B cell (primary cell): Measurements from ENCODE around the gene BCO1. TPM values are rescaled to one million over a fixed set of nuclear protein-coding genes. Genes with fewer than 3 reads are reported as not detected.

Experiments used
- ATAC-seq: fragments of 200-7000 bp; cut with Tn5 transposase; one replicate; pipeline ENCODE4 v1.10.0; 2021; ENCODE audit warnings: low read depth, mild to moderate bottlenecking, moderate number of reproducible peaks, moderate library complexity
- CTCF ChIA-PET: fragments of 350-600 bp; sonication (Branson Sonifier 250); formaldehyde crosslinking; loops from one replicate; lab custom pipeline; 2021; ENCODE audit warnings: antibody characterized with exemption, inconsistent platforms; lab: Charles Lee
- POLR2A ChIA-PET: fragments of 350-600 bp; sonication (Branson Sonifier 250); formaldehyde crosslinking; loops from one replicate; lab custom pipeline; 2021; ENCODE audit warnings: antibody characterized with exemption; lab: Charles Lee
- DNase-seq: peaks from one replicate; pipeline ENCODE4 v3.0.0; 2013
- H2AFZ ChIP-seq: 2 replicates; pipeline ENCODE4 v1.6.1; 2012; ENCODE audit warnings: mild to moderate bottlenecking, low read depth, low read length; ENCODE audit not compliant: insufficient read depth, poor library complexity, severe bottlenecking
- H3K27ac ChIP-seq, 2 donors: 1 replicate in 1 of 2; 2 replicates in 1 of 2; pipeline ENCODE4 v1.5.1; 2012 to 2013; ENCODE audit warnings: low read length in 2 of 2, mild to moderate bottlenecking in 2 of 2, moderate library complexity in 1 of 2
- H3K27me3 ChIP-seq, 4 experiments: fragments of 200-600 bp in 1 of 4; sonication (generic) in 1 of 4; replicated peaks in 1 of 4; 1 replicate in 2 of 4; 2 replicates in 2 of 4; pipeline versions ENCODE4 v1.6.1 to v1.7.0; 2013 to 2016; ENCODE audit warnings: low read length in 3 of 4, mild to moderate bottlenecking in 2 of 4, mixed read lengths in 1 of 4, moderate library complexity in 1 of 4; ENCODE audit not compliant: insufficient read depth in 4 of 4, control insufficient read depth in 3 of 4; ENCODE audit errors: control extremely low read depth in 1 of 4
- H3K36me3 ChIP-seq, 2 experiments: replicated peaks in 1 of 2; 1 replicate in 1 of 2; 2 replicates in 1 of 2; pipeline versions ENCODE4 v1.6.1 to v1.7.1; 2013; ENCODE audit warnings: low read length in 1 of 2; ENCODE audit not compliant: insufficient read depth in 2 of 2, control insufficient read depth in 1 of 2; ENCODE audit errors: control extremely low read depth in 1 of 2, extremely low read depth in 1 of 2
- H3K4me1 ChIP-seq, 2 donors: fragments of 200-600 bp in 1 of 2; sonication (generic) in 1 of 2; 1 replicate in 1 of 2; 2 replicates in 1 of 2; pipeline versions ENCODE4 v1.5.1 to v1.6.1; 2013 to 2017; ENCODE audit warnings: low read length in 2 of 2; ENCODE audit not compliant: control insufficient read depth in 2 of 2, insufficient read depth in 2 of 2
- H3K4me2 ChIP-seq: replicated peaks from 2 replicates; pipeline ENCODE3; 2012; ENCODE audit warnings: mild to moderate bottlenecking, low read depth, low read length; ENCODE audit not compliant: poor library complexity, severe bottlenecking
- H3K4me3 ChIP-seq, 5 experiments: fragments of 200-600 bp in 1 of 5; sonication (generic) in 1 of 5; 1 replicate in 3 of 5; 2 replicates in 2 of 5; pipeline versions ENCODE4 v1.5.1 to v1.7.0; 2011 to 2016; ENCODE audit warnings: low read length in 4 of 5, mild to moderate bottlenecking in 4 of 5, low read depth in 2 of 5, control low read depth in 1 of 5, moderate library complexity in 1 of 5; ENCODE audit not compliant: insufficient read depth in 1 of 5; ENCODE audit errors: control extremely low read depth in 1 of 5, extremely low read depth in 1 of 5
- H3K79me2 ChIP-seq: fragments of 200-600 bp; sonication (generic); one replicate; pipeline ENCODE4 v1.6.0; 2016; ENCODE audit warnings: low read length; ENCODE audit not compliant: control insufficient read depth, insufficient read depth
- H3K9ac ChIP-seq: fragments of 200-600 bp; sonication (generic); 2 replicates; pipeline ENCODE4 v1.6.1; 2017; ENCODE audit warnings: mild to moderate bottlenecking, low read length, moderate library complexity
- H3K9me3 ChIP-seq, 3 donors: one replicate each; pipeline versions ENCODE4 v1.6.1 to v1.7.1; 2013; ENCODE audit warnings: low read length in 2 of 3; ENCODE audit not compliant: control insufficient read depth in 2 of 3, insufficient read depth in 1 of 3; ENCODE audit errors: control extremely low read depth in 1 of 3
- H4K20me1 ChIP-seq: 2 replicates; pipeline ENCODE4 v1.6.0; 2012; ENCODE audit warnings: mild to moderate bottlenecking, low read length; ENCODE audit not compliant: insufficient read depth, control insufficient read depth, poor library complexity, severe bottlenecking
- H3K27ac Mint-ChIP-seq: one replicate; pipeline ENCODE4 v1.8.0; 2021; ENCODE audit warnings: mixed read lengths
- H3K27me3 Mint-ChIP-seq: one replicate; pipeline ENCODE4 v1.8.0; 2021; ENCODE audit warnings: mixed read lengths
- H3K4me1 Mint-ChIP-seq: one replicate; pipeline ENCODE4 v1.8.0; 2021; ENCODE audit warnings: mixed read lengths
- H3K4me3 Mint-ChIP-seq: one replicate; pipeline ENCODE4 v1.8.0; 2021; ENCODE audit warnings: mixed read lengths
- H3K9me3 Mint-ChIP-seq: one replicate; pipeline ENCODE4 v1.8.0; 2022; ENCODE audit warnings: mixed read lengths; ENCODE audit not compliant: insufficient read depth
- EZH2 ChIP-seq: IDR thresholded peaks from 2 replicates; pipeline ENCODE4 v1.6.1; 2012; ENCODE audit warnings: borderline replicate concordance, low read depth, mild to moderate bottlenecking, moderate library complexity, low read length; ENCODE audit not compliant: insufficient read depth, poor library complexity, severe bottlenecking
- WGBS: methylation state at CpG from one replicate; pipeline ENCODE4 v1.1.5; 2013; ENCODE audit warnings: missing lambda C conversion rate; ENCODE audit not compliant: insufficient coverage; 5-methylcytosine and 5-hydroxymethylcytosine counted together
- intact Hi-C: fragments of 100-400 bp; cut with micrococcal nuclease; formaldehyde crosslinking; loops from one replicate; pipeline ENCODE4 v1.10.0; 2022
- polyA plus RNA-seq: library from polyadenylated mRNA; depleted of rRNA; stranded (reverse); fragments of >200 nt; gene quantifications from 2 replicates; pipeline ENCODE4 v1.2.3, GENCODE V29; 2012
- total RNA-seq, 2 donors: library from RNA; stranded (reverse); fragments of 120-200 nt in 1 of 2; gene quantifications; 1 replicate in 1 of 2; 2 replicates in 1 of 2; pipeline versions ENCODE4 v1.2.3 to v1.2.4, GENCODE V29; 2013 to 2022
- TF ChIP-seq, protein P1 (sequence below): fragments of 200-600 bp; IDR thresholded peaks from one replicate; pipeline ENCODE4 v1.8.0; 2022; ENCODE audit warnings: antibody characterized with exemption, mild to moderate bottlenecking

BCO1 gene
- total and polyA plus RNA-seq, 2 donors (not counting 1 experiment from before 2014, with no cell fraction given) = not detected

DNA sequence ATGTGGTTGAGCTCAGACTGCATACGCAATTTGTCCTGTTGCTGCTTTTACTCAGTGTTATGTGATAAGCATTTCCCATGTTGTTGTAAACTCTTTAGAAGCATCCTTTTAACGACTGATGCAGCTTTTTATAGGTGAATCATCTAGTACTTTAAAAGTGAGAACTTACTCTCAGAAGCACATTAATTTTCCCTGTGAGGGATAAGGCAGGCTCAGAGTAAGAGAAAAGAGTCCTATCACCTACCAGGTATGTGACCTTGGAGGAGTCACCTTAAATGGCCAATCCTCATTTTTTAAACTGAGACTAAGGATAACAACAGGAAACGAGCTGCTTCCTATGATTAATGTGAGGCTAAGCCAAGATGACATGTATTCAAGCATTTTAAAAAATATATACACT, 41.9 kb downstream of the BCO1 start:
- H3K9me3 ChIP-seq = no peaks in the 10 kb centered on the region
- CTCF ChIA-PET = interaction anchor here (1.1 kb wide), 1 partner anchor 34 kb away, joined by 3 read pairs; the partner anchor contains the start of gene GAN
- WGBS = no CpG with 5 or more reads among the region's 3 CpGs
- H3K36me3 ChIP-seq = no peaks in the 10 kb centered on the region
- H3K27me3 ChIP-seq = no peaks in the 10 kb centered on the region
- H3K4me1 ChIP-seq = no peaks in the 10 kb centered on the region
- ATAC-seq = no peak
- no peak for TF ChIP-seq EZH2
- TF ChIP-seq, protein P1, sequence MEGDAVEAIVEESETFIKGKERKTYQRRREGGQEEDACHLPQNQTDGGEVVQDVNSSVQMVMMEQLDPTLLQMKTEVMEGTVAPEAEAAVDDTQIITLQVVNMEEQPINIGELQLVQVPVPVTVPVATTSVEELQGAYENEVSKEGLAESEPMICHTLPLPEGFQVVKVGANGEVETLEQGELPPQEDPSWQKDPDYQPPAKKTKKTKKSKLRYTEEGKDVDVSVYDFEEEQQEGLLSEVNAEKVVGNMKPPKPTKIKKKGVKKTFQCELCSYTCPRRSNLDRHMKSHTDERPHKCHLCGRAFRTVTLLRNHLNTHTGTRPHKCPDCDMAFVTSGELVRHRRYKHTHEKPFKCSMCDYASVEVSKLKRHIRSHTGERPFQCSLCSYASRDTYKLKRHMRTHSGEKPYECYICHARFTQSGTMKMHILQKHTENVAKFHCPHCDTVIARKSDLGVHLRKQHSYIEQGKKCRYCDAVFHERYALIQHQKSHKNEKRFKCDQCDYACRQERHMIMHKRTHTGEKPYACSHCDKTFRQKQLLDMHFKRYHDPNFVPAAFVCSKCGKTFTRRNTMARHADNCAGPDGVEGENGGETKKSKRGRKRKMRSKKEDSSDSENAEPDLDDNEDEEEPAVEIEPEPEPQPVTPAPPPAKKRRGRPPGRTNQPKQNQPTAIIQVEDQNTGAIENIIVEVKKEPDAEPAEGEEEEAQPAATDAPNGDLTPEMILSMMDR = no peak
- no peak overlapping the region for H3K27ac ChIP-seq
- Mint-ChIP-seq H3K27me3 (peaks cover 5% of the 10 kb centered on the region), H3K9me3 (no peaks in the 10 kb centered on the region), H3K27ac (no peak overlapping the region), H3K4me3 (no peak overlapping the region), H3K4me1 (no peaks in the 10 kb centered on the region)
- no peak for DNase-seq
- no peaks in the 10 kb centered on the region for H3K79me2 ChIP-seq
- no peak overlapping the region for H3K4me3 ChIP-seq
- intact Hi-C loops = no loop called here
- H2AFZ ChIP-seq = no peak overlapping the region
- H4K20me1 ChIP-seq = no peaks in the 10 kb centered on the region
- H3K9ac ChIP-seq = no peak overlapping the region
- POLR2A ChIA-PET = no interaction called here
- H3K4me2 ChIP-seq = no peak overlapping the region

DNA sequence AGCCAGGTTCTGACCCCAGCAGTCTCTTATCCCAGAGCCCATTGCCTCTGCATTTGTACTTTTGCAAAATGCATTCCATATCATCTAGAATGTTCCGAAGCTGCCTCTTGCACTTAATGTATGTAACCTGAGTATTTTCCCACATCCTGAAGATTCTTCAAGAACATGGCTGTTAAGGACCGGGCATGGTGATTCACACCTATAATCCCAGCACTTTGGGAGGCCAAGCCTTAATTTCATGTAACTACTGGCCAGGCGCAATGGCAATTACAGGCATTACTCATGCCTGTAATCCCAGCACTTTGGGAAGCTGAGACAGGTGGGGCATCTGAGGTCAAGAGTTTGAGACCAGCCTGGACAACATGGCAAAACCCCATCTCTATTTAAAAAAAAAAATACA, 44.6 kb downstream of the BCO1 start:
- Histone ChIP-seq H2AFZ (no peak overlapping the region), H3K27ac (no peak overlapping the region), H3K4me1 (no peaks in the 10 kb centered on the region), H3K79me2 (no peaks in the 10 kb centered on the region), H3K4me3 (no peak overlapping the region), H4K20me1 (no peaks in the 10 kb centered on the region), H3K36me3 (no peaks in the 10 kb centered on the region), H3K9me3 (no peaks in the 10 kb centered on the region), H3K27me3 (no peaks in the 10 kb centered on the region), H3K4me2 (no peak overlapping the region), H3K9ac (no peak overlapping the region)
- H3K27ac Mint-ChIP-seq = no peak overlapping the region
- TF ChIP-seq, protein P1 = no peak
- no peak for TF ChIP-seq EZH2
- peaks cover 3% of the 10 kb centered on the region for H3K27me3 Mint-ChIP-seq
- WGBS = 94% methylated on average over 2 of the region's 3 CpGs
- intact Hi-C loops = no loop called here
- DNase-seq = no peak
- no peak overlapping the region for H3K4me3 Mint-ChIP-seq
- H3K9me3 Mint-ChIP-seq = no peaks in the 10 kb centered on the region
- H3K4me1 Mint-ChIP-seq = no peaks in the 10 kb centered on the region
- no peak for ATAC-seq
- CTCF ChIA-PET = no interaction called here
- POLR2A ChIA-PET = no interaction called here
